ENCODE data around the gene MUC2.

MUC2 gene

DNA sequence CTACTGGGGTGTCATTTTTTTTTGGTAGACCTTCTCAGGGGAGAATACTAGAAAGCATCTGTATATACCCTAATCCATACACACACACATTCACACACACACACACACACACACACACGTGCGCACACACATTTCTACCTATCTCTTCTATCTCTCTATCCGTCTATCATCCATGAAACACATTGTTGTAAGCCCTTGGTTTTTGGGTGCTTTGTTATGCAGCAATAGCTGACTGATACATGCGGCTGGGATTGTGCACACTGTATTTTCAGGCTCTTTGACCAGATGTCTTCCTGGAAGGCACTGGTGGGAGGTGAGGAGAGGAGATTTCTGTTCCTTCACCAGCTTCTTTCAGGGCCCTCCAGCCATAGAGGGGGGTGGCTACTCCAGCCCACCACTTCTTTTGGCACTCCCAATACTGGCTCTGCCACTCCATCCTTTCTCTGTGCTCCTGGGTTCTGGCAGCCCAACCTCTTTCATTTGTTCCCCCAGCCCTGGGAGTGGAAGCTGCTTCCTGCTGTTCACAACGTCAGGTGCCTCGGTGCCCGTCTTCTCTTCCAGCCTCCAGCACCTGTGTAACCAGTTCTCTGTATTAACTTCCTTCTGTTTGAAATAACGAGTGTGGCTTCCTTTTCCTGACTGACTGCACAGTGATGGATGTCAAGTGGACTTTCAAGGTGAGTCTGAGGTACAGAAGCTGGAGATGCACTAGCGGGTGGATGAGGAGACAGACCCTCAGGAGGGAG, 12.4 kb upstream of the MUC2 start:
- TF ChIP-seq ZFX (IDR thresholded peaks at IDR 0.05), result no peak
- TF ChIP-seq, protein P1, sequence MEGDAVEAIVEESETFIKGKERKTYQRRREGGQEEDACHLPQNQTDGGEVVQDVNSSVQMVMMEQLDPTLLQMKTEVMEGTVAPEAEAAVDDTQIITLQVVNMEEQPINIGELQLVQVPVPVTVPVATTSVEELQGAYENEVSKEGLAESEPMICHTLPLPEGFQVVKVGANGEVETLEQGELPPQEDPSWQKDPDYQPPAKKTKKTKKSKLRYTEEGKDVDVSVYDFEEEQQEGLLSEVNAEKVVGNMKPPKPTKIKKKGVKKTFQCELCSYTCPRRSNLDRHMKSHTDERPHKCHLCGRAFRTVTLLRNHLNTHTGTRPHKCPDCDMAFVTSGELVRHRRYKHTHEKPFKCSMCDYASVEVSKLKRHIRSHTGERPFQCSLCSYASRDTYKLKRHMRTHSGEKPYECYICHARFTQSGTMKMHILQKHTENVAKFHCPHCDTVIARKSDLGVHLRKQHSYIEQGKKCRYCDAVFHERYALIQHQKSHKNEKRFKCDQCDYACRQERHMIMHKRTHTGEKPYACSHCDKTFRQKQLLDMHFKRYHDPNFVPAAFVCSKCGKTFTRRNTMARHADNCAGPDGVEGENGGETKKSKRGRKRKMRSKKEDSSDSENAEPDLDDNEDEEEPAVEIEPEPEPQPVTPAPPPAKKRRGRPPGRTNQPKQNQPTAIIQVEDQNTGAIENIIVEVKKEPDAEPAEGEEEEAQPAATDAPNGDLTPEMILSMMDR (conservative IDR thresholded peaks at IDR 0.05), result no peak
- H3K27ac ChIP-seq, result no peak overlapping the region

DNA sequence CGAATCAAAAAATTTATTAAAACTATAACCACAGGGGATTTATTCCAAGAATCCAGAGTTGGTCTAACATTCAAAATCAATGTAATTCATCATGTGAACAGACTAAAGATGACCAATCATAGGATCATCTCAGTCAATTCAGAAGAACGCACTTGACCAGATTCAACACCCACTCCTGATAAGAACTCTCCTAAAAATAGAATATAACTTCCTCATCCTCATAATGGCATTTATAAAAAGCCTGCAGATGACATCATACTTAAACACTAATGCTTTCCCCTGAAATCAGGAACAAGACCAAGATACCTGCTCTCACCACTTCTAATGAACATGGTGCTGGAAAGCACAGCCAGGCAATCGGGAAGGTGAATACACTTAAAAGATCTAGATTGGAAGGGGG, 10.5 kb upstream of the MUC2 start:
- H3K27ac ChIP-seq, result no peak overlapping the region
- TF ChIP-seq, protein P1 (conservative IDR thresholded peaks at IDR 0.05), result no peak
- no peak for TF ChIP-seq ZFX (IDR thresholded peaks at IDR 0.05)

DNA sequence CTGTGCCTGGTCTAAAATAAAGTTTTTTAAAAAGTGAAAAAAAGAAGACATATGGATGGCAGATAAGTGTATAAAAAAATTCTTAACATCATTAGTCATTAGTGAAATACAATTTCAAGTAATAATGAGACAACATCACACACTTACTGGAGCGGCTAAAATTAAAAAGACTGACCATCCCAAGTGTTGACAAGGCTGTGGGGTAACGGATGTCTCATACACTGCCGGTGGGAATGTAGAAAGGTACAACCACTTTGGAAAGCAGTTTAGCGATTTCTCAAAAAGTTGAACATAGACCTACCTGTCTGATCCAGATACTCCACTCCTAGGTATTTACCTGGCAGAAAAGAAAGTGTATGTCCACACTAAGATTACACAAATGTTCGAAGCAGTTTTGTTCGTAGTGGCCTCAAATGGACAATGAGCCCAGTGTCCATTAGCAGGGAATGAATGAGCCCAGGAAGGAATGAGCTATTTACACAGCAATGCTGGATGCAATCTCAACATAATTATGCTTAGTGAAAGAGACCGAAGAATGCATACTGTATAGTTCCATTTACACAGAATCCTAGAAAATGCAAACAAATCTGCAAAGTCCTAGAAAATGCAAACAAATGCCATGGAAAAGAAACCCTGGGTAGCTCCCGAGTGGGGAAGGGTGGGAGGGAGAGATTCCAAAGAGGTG, 6.7 kb upstream of the MUC2 start:
- no peak overlapping the region for H3K27ac ChIP-seq
- TF ChIP-seq, protein P1 (conservative IDR thresholded peaks at IDR 0.05), result no peak

DNA sequence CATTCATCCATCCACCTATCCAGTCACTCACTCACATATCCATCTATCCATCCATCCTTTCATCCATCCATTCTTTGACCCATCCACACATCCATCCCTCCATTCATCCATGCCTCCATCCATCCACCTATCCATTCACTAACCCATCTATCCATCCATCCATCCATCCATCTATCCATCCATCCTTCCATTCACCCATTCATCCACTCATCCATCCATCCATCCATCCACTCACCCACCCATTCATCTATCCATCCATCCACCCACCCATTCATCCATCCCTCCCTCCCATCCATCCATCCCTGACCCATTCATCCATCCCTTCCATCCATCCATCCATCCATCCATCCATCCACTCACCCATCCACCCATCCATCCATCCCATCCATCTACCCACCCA, 4.9 kb upstream of the MUC2 start:
- TF ChIP-seq, protein P1 (conservative IDR thresholded peaks at IDR 0.05), result no peak
- no peak for TF ChIP-seq ZFX (IDR thresholded peaks at IDR 0.05)
- no peak overlapping the region for H3K27ac ChIP-seq

DNA sequence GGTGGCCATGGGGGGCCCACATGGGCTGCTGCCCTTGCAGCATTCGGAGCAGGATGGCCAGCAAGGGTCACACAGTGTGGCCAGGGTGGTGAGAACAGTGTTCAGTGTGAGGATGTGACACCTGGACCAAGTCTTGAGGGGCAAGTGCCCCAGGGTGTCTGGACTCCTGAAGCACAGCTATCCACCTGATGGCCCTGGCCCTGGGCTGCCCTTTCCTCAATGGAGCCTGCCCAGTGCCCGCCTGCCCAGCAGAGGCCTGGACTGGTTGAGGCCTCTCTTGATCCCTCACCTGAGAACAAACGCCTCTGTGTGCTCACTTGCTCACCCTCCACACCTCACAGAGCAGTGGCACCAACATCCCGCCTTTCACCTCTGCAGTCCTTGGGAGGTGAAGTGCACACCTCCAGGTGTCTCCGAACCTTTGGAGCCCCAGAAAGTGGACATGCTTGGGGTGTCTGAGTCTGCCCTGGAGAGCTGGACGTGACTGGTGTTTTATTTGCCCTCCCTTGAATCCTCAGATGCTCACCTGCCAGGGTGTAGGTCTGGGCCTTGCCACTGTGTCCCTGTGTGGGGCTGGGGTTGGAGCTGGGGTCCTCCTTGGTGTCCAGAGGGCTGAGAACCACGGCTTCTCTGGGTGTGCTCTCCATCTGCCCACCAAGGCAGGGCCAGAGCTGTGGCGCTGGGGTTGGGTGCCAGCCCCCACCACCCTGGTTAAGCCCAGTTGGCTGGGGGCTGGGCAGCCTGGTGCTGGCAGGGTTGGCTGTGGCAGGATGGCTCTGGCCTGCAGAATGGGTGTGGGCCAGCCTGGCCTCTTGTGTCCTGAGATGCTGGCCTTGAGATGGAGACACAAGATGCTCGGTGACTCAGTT, 3.8 kb upstream of the MUC2 start:
- H3K27ac ChIP-seq, result no peak overlapping the region
- no peak for TF ChIP-seq ZFX (IDR thresholded peaks at IDR 0.05)
- TF ChIP-seq, protein P1 (conservative IDR thresholded peaks at IDR 0.05), result no peak

DNA sequence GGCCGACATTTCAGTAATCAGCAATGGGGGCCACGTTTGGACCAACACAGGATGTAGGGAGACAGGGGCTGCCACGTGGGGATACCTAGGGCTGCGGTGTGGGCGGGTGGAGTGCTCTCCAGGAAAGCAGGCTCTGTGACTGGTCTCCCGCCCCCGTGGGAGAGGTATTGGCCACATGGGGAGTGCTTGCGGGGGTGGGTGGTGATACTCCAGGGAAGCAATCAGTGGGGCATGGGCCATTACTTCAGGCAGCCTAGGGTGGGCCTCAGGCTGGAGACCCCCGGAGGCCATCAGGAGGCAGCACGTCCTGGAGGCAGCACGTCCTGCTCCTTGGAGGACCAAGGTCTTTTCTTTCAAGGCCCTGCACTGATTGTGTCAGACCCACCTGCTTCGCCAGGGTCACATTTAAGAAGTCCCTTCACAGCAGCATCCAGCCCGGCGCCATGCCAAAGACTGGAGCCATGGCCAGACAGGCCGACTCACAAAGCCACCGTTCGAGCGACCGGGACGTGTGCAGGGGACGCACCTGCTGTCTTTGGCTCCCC, 3.0 kb upstream of the MUC2 start:
- no peak overlapping the region for H3K27ac ChIP-seq
- TF ChIP-seq, protein P1 (conservative IDR thresholded peaks at IDR 0.05), result no peak
- no peak for TF ChIP-seq ZFX (IDR thresholded peaks at IDR 0.05)

Measured in C4-2B (cell line).